ENCODE measurements around the gene PYGB.

PYGB gene

DNA sequence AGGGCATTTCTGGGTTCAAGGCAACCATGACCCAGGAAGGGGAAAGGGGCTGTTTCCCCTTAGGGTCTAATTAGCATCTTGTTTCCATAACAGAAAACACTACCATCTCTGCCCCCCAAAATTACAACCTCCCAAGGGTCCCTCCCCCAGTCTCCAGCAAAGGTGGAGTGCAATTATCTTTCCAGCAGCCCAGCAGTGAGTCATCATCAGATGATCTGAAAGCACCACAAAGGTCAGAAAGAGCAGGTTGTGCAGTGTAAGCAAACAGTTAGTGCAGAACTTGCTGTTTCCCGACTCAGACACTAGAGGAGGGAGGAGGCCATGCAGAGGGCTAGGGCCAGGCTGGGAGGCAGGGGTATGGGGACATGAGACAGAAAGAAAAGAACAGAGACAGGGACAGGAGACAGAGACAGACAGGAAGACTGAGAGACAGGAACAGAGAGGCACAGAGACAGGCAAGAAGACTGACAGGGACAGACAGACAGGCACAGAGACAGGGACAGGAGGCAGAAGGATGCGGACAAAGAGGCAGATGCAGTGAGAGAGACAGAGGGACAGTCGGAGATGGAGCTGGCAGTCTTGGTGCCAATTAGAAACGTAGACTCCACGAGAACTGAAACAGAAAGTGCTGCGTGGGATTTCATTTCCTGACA lies 62.5 kb downstream of the PYGB start:
- TF ChIP-seq TAF1 (IDR thresholded peaks at IDR 0.05; ENCODE audit: borderline replicate concordance, insufficient read depth, low read length) (peak; percentile 13; the same call in 1 of the 2 replicates), FOXP2 (optimal IDR thresholded peaks at IDR 0.05; ENCODE audit: borderline replicate concordance, extremely low read depth, extremely low read length, insufficient read depth) (peak; percentile 56), SIN3A (IDR thresholded peaks at IDR 0.05; ENCODE audit: borderline replicate concordance, insufficient read depth, low read length) (peak; percentile 66; the same call in 1 of the 2 replicates), POLR2AphosphoS5 (IDR thresholded peaks at IDR 0.05; ENCODE audit: low read depth, low read length) (peak; percentile 39; the same call in 1 of the 2 replicates)
- TF ChIP-seq, protein P1, sequence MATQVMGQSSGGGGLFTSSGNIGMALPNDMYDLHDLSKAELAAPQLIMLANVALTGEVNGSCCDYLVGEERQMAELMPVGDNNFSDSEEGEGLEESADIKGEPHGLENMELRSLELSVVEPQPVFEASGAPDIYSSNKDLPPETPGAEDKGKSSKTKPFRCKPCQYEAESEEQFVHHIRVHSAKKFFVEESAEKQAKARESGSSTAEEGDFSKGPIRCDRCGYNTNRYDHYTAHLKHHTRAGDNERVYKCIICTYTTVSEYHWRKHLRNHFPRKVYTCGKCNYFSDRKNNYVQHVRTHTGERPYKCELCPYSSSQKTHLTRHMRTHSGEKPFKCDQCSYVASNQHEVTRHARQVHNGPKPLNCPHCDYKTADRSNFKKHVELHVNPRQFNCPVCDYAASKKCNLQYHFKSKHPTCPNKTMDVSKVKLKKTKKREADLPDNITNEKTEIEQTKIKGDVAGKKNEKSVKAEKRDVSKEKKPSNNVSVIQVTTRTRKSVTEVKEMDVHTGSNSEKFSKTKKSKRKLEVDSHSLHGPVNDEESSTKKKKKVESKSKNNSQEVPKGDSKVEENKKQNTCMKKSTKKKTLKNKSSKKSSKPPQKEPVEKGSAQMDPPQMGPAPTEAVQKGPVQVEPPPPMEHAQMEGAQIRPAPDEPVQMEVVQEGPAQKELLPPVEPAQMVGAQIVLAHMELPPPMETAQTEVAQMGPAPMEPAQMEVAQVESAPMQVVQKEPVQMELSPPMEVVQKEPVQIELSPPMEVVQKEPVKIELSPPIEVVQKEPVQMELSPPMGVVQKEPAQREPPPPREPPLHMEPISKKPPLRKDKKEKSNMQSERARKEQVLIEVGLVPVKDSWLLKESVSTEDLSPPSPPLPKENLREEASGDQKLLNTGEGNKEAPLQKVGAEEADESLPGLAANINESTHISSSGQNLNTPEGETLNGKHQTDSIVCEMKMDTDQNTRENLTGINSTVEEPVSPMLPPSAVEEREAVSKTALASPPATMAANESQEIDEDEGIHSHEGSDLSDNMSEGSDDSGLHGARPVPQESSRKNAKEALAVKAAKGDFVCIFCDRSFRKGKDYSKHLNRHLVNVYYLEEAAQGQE (IDR thresholded peaks at IDR 0.05; ENCODE audit: insufficient read depth in 1 of 2, low read depth in 2 of 2, low read length in 2 of 2): no peak

DNA sequence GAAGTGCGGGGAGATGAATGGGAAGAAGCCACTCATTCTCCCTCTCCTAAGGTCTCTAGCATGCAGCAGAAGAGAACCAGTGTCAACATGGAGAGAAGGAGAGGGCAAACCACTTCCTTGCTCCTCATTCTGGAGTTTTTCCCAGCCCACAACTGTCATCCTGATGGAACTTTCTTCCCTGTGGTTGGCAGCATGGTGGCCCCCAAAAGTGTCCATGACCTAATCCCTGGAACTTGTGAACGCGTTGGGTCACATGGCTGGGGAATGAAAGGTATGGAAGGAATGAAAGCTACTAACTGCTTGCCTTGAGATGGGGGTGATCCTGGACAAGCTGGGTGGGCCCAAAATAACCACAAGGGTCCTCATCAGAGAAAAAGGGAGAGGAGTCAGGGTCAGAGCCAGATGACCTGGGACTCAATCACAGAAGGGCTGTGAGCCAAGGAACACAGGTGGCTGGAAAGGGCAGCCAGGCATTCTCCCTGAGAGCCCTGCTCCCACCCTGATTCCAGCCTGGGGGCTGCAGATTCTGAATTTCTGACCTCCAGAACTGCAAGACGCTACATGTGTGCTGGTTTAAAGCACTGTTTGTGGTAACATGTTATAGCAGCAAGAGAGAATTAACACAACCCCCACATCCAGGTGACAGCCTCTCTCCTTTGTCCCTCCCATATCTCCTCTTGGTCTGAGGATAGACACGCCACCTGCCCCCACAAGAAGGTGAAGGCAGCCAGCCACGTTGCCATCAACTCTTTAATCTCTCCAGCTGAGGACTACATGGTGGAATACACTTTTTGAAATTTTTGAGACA lies 63.2 kb downstream of the PYGB start:
- TF ChIP-seq SIN3A (IDR thresholded peaks at IDR 0.05; ENCODE audit: borderline replicate concordance, insufficient read depth, low read length) (no peak), FOXP2 (optimal IDR thresholded peaks at IDR 0.05; ENCODE audit: borderline replicate concordance, extremely low read depth, extremely low read length, insufficient read depth) (no peak), TAF1 (IDR thresholded peaks at IDR 0.05; ENCODE audit: borderline replicate concordance, insufficient read depth, low read length) (no peak), POLR2AphosphoS5 (IDR thresholded peaks at IDR 0.05; ENCODE audit: low read depth, low read length) (no peak)
- TF ChIP-seq, protein P1 (IDR thresholded peaks at IDR 0.05; ENCODE audit: insufficient read depth in 1 of 2, low read depth in 2 of 2, low read length in 2 of 2): no peak

DNA sequence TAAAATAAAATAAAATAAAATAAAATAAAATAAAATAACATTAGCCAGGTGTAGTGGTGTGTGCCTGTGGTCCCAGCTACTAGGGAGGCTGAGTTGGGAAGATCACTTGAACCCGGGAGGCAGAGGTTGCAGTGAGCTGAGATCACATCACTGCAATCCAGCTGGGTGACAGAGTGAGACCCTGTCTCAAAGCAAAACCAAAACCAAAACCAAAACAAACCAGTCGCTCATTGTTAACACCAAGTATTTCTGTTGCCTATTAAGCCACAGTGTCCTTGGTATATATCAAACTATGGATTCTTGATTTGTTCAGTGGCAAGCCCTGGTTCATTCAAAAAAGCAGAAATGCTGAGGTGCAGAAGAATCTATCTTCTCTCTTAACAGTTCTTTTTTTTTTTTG lies 65.7 kb downstream of the PYGB start:
- TF ChIP-seq SIN3A (IDR thresholded peaks at IDR 0.05; ENCODE audit: borderline replicate concordance, insufficient read depth, low read length) (no peak), POLR2AphosphoS5 (IDR thresholded peaks at IDR 0.05; ENCODE audit: low read depth, low read length) (no peak), FOXP2 (optimal IDR thresholded peaks at IDR 0.05; ENCODE audit: borderline replicate concordance, extremely low read depth, extremely low read length, insufficient read depth) (no peak), TAF1 (IDR thresholded peaks at IDR 0.05; ENCODE audit: borderline replicate concordance, insufficient read depth, low read length) (no peak)
- TF ChIP-seq, protein P1 (IDR thresholded peaks at IDR 0.05; ENCODE audit: insufficient read depth in 1 of 2, low read depth in 2 of 2, low read length in 2 of 2): no peak

DNA sequence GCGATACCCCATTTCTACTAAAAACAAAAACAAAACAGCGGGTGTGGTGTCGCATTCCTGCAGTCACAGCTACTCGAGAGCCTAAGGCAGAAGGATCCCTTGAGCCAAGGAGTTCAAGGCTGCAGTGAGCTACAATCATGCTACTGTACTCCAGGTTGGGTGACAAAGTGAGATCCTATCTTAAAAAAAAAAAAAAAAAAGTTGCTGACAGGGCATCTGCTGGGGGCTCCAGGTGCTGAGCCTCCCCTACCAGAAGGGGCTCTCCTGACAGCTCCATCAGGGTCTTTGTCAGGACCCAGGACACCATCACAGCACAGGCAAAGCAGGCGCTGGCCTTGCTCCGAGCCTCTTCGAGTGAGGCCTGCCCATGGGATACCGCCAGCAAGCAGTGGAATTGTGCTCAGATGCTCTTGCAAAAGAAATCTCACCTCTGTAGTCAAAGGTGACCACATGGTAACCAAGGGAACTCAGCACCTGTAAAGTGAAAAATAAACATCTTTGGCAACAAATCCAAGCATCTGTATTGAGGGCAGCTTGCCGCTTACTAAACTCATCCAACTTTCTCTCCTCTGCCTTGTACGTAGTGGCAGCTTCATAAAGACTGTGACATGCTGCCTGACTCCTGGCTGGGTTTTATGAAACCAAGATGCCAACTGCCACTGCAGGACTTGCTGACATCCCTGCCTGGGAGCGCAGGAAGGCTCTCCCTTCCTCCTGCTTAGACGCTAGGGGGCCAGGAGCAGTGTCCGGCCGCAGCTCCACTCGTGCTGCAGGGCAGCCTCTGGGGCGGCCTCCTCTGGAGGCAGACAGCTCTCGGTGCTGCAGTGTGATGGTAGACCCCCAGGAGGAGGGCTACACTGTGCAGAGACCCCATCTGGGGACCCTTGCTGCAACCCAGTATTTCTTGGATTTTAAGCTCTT lies 66.9 kb downstream of the PYGB start:
- no peak for TF ChIP-seq POLR2AphosphoS5 (IDR thresholded peaks at IDR 0.05; ENCODE audit: low read depth, low read length)
- TF ChIP-seq, protein P1 (IDR thresholded peaks at IDR 0.05; ENCODE audit: insufficient read depth in 1 of 2, low read depth in 2 of 2, low read length in 2 of 2): no peak
- TF ChIP-seq FOXP2 (optimal IDR thresholded peaks at IDR 0.05; ENCODE audit: borderline replicate concordance, extremely low read depth, extremely low read length, insufficient read depth): no peak
- no peak for TF ChIP-seq SIN3A (IDR thresholded peaks at IDR 0.05; ENCODE audit: borderline replicate concordance, insufficient read depth, low read length)
- no peak for TF ChIP-seq TAF1 (IDR thresholded peaks at IDR 0.05; ENCODE audit: borderline replicate concordance, insufficient read depth, low read length)

All from PFSK-1 (cell line).